Measurements from ENCODE around the gene HECW1. TPM values are rescaled to one million over a fixed set of nuclear protein-coding genes. Genes with fewer than 3 reads are reported as not detected.
"Not testable (repeated sequence)": the region's sequence is repeated elsewhere in the genome, so short reads cannot be mapped to it uniquely, and the experiment has no call there.

HECW1 gene
- total RNA-seq, 3 donors from 2014 or later (not counting 1 experiment from before 2014, with no cell fraction given), result not detected

GRCh38 chr7:43337811-43338210 lies 225.4 kb downstream of the HECW1 start:
- Histone ChIP-seq H3K9me3 (ENCODE audit: control insufficient read depth, insufficient read depth, low read length) (no peaks in the 10 kb centered on the region), H3K27ac (ENCODE audit: low read length) (no peak overlapping the region), H3K4me3 (ENCODE audit: low read length) (no peak overlapping the region), H3K36me3 (ENCODE audit: control insufficient read depth, insufficient read depth, low read length) (no peaks in the 10 kb centered on the region), H3K27me3 (ENCODE audit: control insufficient read depth, insufficient read depth, low read length) (peaks cover 2% of the 10 kb centered on the region), H3K4me1 (ENCODE audit: control insufficient read depth, insufficient read depth, low read length) (no peaks in the 10 kb centered on the region)
- no peak overlapping the region for H3K27ac Mint-ChIP-seq
- H3K9me3 Mint-ChIP-seq, result no peaks in the 10 kb centered on the region
- H3K4me1 Mint-ChIP-seq, result no peaks in the 10 kb centered on the region
- ATAC-seq, result no peak
- 94% methylated on average over 1 of the region's 1 CpG for WGBS (ENCODE audit: insufficient coverage)
- H3K36me3 Mint-ChIP-seq, result no peaks in the 10 kb centered on the region
- DNase-seq, result no peak
- intact Hi-C loops (cut with micrococcal nuclease), result no loop called here
- no peak for TF ChIP-seq CTCF (IDR thresholded peaks at IDR 0.05)
- peaks cover 6 to 29% of the 10 kb centered on the region in 2 donors for H3K27me3 Mint-ChIP-seq (ENCODE audit: low read depth in 2 of 2)
- no peak overlapping the region for H3K4me3 Mint-ChIP-seq

- H3K9me3 ChIP-seq (ENCODE audit: control insufficient read depth, insufficient read depth, low read length), result no peaks in the 10 kb centered on the region
- Mint-ChIP-seq H3K36me3 (no peaks in the 10 kb centered on the region), H3K4me3 (no peak overlapping the region), H3K9me3 (no peaks in the 10 kb centered on the region), H3K27me3 (ENCODE audit: low read depth in 2 of 2) (peaks cover 17 to 19% of the 10 kb centered on the region in 2 donors), H3K4me1 (no peaks in the 10 kb centered on the region), H3K27ac (no peak overlapping the region)
- H3K36me3 ChIP-seq (ENCODE audit: control insufficient read depth, insufficient read depth, low read length), result no peaks in the 10 kb centered on the region
- no CpG with 5 or more reads among the region's 2 CpGs for WGBS (ENCODE audit: insufficient coverage)
- H3K27ac ChIP-seq (ENCODE audit: low read length), result no peak overlapping the region
- TF ChIP-seq CTCF (IDR thresholded peaks at IDR 0.05), result no peak
- intact Hi-C loops (cut with micrococcal nuclease), result no loop called here
- no peak overlapping the region for H3K4me3 ChIP-seq (ENCODE audit: low read length)
- no peaks in the 10 kb centered on the region for H3K4me1 ChIP-seq (ENCODE audit: control insufficient read depth, insufficient read depth, low read length)
- peaks cover 2% of the 10 kb centered on the region for H3K27me3 ChIP-seq (ENCODE audit: control insufficient read depth, insufficient read depth, low read length)
- DNase-seq (no peak), ATAC-seq (no peak)
Observed at GRCh38 chr7:43341132-43341531, 228.7 kb downstream of the HECW1 start.

- H3K27ac Mint-ChIP-seq; H3K36me3 ChIP-seq (ENCODE audit: control insufficient read depth, insufficient read depth, low read length); H3K4me3 ChIP-seq (ENCODE audit: low read length); intact Hi-C loops (cut with micrococcal nuclease); ATAC-seq; DNase-seq; H3K4me1 Mint-ChIP-seq; H3K36me3 Mint-ChIP-seq; H3K27me3 ChIP-seq (ENCODE audit: control insufficient read depth, insufficient read depth, low read length); H3K9me3 Mint-ChIP-seq; H3K9me3 ChIP-seq (ENCODE audit: control insufficient read depth, insufficient read depth, low read length); H3K4me3 Mint-ChIP-seq; H3K4me1 ChIP-seq (ENCODE audit: control insufficient read depth, insufficient read depth, low read length); H3K27ac ChIP-seq (ENCODE audit: low read length): not testable (repeated sequence)
- H3K27me3 Mint-ChIP-seq (ENCODE audit: low read depth in 2 of 2), result peaks cover 18 to 25% of the 10 kb centered on the region in 2 donors
- WGBS (ENCODE audit: insufficient coverage), result 77% methylated on average over 1 of the region's 4 CpGs
Observed at GRCh38 chr7:43343417-43343816, 231.0 kb downstream of the HECW1 start.

DNA sequence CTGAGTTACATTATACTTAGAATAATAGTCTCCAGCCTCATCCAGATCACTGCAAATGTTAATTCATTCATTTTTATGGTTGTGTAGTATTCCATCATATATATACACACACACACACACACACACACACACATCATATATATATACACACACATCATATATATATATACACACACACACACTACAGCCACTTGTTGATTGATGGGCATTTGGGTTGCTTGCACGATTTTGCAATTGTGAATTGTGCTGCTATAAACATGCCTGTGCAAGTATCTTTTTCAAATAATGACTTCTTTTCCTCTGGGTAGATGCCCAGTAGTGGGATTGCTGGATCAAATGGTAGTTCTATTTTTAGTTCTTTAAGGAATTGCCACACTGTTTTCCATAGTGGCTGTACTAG lies 233.2 kb downstream of the HECW1 start:
- intact Hi-C loops (cut with micrococcal nuclease); H3K4me3 Mint-ChIP-seq: not testable (repeated sequence)

More for the DNA sequence above, 233.2 kb downstream of the HECW1 start:
- H3K27ac ChIP-seq (ENCODE audit: low read length); ATAC-seq; H3K27ac Mint-ChIP-seq; H3K27me3 ChIP-seq (ENCODE audit: control insufficient read depth, insufficient read depth, low read length); H3K9me3 ChIP-seq (ENCODE audit: control insufficient read depth, insufficient read depth, low read length); H3K4me1 Mint-ChIP-seq; H3K9me3 Mint-ChIP-seq; H3K4me1 ChIP-seq (ENCODE audit: control insufficient read depth, insufficient read depth, low read length); H3K4me3 ChIP-seq (ENCODE audit: low read length); DNase-seq; H3K36me3 Mint-ChIP-seq; H3K36me3 ChIP-seq (ENCODE audit: control insufficient read depth, insufficient read depth, low read length): not testable (repeated sequence)
- peaks cover 16 to 31% of the 10 kb centered on the region in 2 donors for H3K27me3 Mint-ChIP-seq (ENCODE audit: low read depth in 2 of 2)
- 82% methylated on average over 1 of the region's 1 CpG for WGBS (ENCODE audit: insufficient coverage)

Data from natural killer cell (primary cell).